Loucy (cell line): ENCODE results near the gene PKNOX2.

Source experiments
- H2AFZ ChIP-seq: fragments of 200-600 bp; sonication (generic); 2 replicates; pipeline ENCODE4 v1.6.0; 2016; ENCODE audit warnings: antibody characterized with exemption, mild to moderate bottlenecking, low read length, moderate library complexity
- H3F3A ChIP-seq: fragments of 200-600 bp; 2 replicates; pipeline ENCODE4 v1.6.0; 2016; ENCODE audit warnings: antibody characterized with exemption, low read depth, mild to moderate bottlenecking
- H3K27me3 ChIP-seq: fragments of 200-600 bp; sonication (generic); 2 replicates; pipeline ENCODE4 v1.6.1; 2014; ENCODE audit warnings: low read length, mild to moderate bottlenecking; ENCODE audit not compliant: insufficient read depth, poor library complexity, severe bottlenecking
- H3K36me3 ChIP-seq: fragments of 200-600 bp; sonication (generic); 2 replicates; pipeline ENCODE4 v1.6.1; 2016; ENCODE audit warnings: low read length; ENCODE audit not compliant: insufficient read depth
- H3K4me1 ChIP-seq: fragments of 200-600 bp; sonication (generic); 2 replicates; pipeline ENCODE4 v1.5.1; 2014; ENCODE audit warnings: low read length, mild to moderate bottlenecking; ENCODE audit not compliant: insufficient read depth, poor library complexity, severe bottlenecking
- H3K4me2 ChIP-seq: fragments of 200-600 bp; sonication (generic); 2 replicates; pipeline ENCODE4 v1.6.0; 2014; ENCODE audit warnings: antibody characterized with exemption, low read length, low read depth, mild to moderate bottlenecking; ENCODE audit not compliant: poor library complexity, severe bottlenecking
- H3K4me3 ChIP-seq: fragments of 200-600 bp; sonication (generic); 2 replicates; pipeline ENCODE4 v1.5.1; 2014; ENCODE audit warnings: low read length, mild to moderate bottlenecking, mixed read lengths; ENCODE audit not compliant: poor library complexity, severe bottlenecking
- H3K79me2 ChIP-seq: fragments of 200-600 bp; sonication (generic); 2 replicates; pipeline ENCODE4 v1.6.1; 2014; ENCODE audit warnings: low read length; ENCODE audit not compliant: insufficient read depth
- H3K9ac ChIP-seq: fragments of 200-600 bp; sonication (generic); 2 replicates; pipeline ENCODE4 v1.6.0; 2014; ENCODE audit warnings: mild to moderate bottlenecking, low read depth, low read length, moderate library complexity; ENCODE audit not compliant: poor library complexity, severe bottlenecking
- H3K9me2 ChIP-seq: fragments of 200-600 bp; sonication (generic); replicated peaks from 2 replicates; pipeline ENCODE4 v1.6.1; 2016; ENCODE audit warnings: low read depth, low read length, mixed read lengths
- H3K9me3 ChIP-seq: fragments of 200-600 bp; sonication (generic); 2 replicates; pipeline ENCODE4 v1.6.1; 2014; ENCODE audit warnings: mild to moderate bottlenecking, antibody characterized with exemption, low read length, low read depth; ENCODE audit not compliant: insufficient read depth
- H4K20me1 ChIP-seq: fragments of 200-600 bp; sonication (generic); 2 replicates; pipeline ENCODE4 v1.6.0; 2014; ENCODE audit warnings: antibody characterized with exemption, low read length, mild to moderate bottlenecking; ENCODE audit not compliant: insufficient read depth, poor library complexity, severe bottlenecking
- EZH2phosphoT487 ChIP-seq: fragments of 200-600 bp; IDR thresholded peaks from 2 replicates; pipeline ENCODE4 v1.6.1; 2018; ENCODE audit warnings: antibody characterized with exemption, mild to moderate bottlenecking, moderate library complexity, borderline replicate concordance
- TF ChIP-seq, protein P1 (sequence below): fragments of 200-600 bp; sonication (generic); conservative IDR thresholded peaks from 2 replicates; pipeline ENCODE4 v1.5.1; 2014; ENCODE audit warnings: mild to moderate bottlenecking, antibody characterized with exemption, low read length

The PKNOX2 gene

DNA sequence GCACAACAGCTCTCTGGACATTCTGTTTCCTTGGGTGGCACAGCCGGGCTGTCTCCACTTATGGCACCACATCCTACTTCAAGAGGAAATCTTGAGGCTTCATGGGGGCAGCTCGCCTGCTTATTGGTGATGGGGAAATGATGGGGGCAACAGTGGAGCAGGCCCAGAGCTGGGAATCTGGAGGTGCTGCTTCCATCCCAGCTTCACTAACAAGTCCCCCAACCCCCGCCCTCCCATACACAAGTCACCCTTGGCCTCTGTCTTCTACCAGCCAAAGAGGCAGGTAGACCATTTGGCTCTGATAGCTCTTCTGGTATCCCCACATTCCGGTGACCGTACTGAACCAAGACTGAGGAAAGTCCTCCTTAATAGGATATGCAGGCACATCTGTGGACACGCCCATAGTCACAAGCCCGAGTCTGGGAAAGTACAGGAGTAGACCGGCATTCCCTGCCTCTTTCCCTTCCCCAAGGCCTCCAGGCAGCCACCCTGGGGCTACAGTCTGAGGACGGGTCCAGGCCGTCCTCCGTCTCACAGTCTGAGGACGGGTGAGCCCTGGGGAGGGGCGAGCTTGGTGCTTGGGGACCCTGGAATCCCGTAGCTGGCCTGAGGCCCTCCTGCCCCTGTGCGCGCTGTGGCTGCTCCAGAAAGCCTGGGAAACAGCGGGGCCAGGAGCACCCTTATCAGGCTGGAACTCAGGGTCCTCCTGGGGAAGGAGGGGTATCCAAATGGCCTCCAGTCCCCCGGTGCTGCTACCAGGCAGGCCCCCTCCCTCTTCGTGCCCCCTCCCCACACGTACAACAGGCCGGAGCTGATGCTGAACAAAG, 185.9 kb downstream of the PKNOX2 start:
- H3K4me3 ChIP-seq: no peak overlapping the region
- TF ChIP-seq EZH2phosphoT487: no peak
- TF ChIP-seq, protein P1, sequence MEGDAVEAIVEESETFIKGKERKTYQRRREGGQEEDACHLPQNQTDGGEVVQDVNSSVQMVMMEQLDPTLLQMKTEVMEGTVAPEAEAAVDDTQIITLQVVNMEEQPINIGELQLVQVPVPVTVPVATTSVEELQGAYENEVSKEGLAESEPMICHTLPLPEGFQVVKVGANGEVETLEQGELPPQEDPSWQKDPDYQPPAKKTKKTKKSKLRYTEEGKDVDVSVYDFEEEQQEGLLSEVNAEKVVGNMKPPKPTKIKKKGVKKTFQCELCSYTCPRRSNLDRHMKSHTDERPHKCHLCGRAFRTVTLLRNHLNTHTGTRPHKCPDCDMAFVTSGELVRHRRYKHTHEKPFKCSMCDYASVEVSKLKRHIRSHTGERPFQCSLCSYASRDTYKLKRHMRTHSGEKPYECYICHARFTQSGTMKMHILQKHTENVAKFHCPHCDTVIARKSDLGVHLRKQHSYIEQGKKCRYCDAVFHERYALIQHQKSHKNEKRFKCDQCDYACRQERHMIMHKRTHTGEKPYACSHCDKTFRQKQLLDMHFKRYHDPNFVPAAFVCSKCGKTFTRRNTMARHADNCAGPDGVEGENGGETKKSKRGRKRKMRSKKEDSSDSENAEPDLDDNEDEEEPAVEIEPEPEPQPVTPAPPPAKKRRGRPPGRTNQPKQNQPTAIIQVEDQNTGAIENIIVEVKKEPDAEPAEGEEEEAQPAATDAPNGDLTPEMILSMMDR: no peak
- no peaks in the 10 kb centered on the region for H3K9me3 ChIP-seq
- no peaks in the 10 kb centered on the region for H4K20me1 ChIP-seq
- H3F3A ChIP-seq: no peaks in the 10 kb centered on the region
- no peaks in the 10 kb centered on the region for H3K9me2 ChIP-seq
- no peak overlapping the region for H3K4me2 ChIP-seq
- H3K36me3 ChIP-seq: no peaks in the 10 kb centered on the region
- H2AFZ ChIP-seq: no peak overlapping the region
- H3K4me1 ChIP-seq: no peaks in the 10 kb centered on the region
- no peaks in the 10 kb centered on the region for H3K79me2 ChIP-seq
- no peaks in the 10 kb centered on the region for H3K27me3 ChIP-seq
- no peak overlapping the region for H3K9ac ChIP-seq

DNA sequence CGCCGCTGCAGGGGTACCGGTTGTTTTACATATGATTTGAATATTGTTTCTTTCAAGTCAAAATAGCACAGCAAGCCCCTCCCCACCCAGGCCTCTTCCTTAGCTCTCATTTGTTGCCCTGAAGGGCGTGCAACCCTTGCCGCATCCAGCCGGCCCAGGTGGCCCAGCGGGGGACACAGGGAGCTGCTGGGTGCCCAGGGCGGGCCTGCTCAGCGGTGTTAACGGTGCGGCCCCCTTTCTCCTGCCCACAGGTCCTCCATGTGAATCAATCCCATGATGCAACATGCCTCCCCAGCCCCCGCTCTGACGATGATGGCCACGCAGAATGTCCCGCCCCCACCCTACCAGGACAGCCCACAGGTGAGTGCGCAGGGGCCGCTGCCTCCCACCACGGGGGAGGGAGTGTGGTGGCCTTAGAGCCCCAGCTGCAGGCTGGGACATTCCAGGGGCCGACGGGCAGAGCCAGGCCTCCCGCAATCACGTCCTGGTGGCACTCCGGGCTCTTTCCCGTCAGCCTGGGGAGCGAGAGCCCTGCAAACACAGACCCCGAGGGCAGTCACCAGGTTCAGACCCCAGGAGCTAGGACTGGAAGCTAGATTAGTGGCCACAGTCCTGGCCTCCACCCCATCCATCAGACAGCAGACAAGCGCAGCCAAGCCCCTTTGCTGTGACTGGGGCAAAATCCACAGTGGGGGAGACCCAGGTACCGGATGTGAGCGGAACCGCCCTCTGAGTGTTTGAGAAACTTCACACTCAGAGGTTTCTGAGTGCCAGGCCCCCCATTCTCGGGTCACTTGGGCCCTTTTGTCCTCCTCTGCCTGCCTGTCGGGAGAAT, 186.7 kb downstream of the PKNOX2 start:
- Histone ChIP-seq H3K4me1 (no peaks in the 10 kb centered on the region), H3K4me2 (no peak overlapping the region), H3K79me2 (no peaks in the 10 kb centered on the region), H3K36me3 (no peaks in the 10 kb centered on the region), H2AFZ (no peak overlapping the region), H3K9ac (no peak overlapping the region), H3K9me2 (no peaks in the 10 kb centered on the region), H3K4me3 (no peak overlapping the region), H3K27me3 (no peaks in the 10 kb centered on the region), H3F3A (no peaks in the 10 kb centered on the region), H4K20me1 (no peaks in the 10 kb centered on the region), H3K9me3 (no peaks in the 10 kb centered on the region)
- TF ChIP-seq, protein P1: no peak
- no peak for TF ChIP-seq EZH2phosphoT487

DNA sequence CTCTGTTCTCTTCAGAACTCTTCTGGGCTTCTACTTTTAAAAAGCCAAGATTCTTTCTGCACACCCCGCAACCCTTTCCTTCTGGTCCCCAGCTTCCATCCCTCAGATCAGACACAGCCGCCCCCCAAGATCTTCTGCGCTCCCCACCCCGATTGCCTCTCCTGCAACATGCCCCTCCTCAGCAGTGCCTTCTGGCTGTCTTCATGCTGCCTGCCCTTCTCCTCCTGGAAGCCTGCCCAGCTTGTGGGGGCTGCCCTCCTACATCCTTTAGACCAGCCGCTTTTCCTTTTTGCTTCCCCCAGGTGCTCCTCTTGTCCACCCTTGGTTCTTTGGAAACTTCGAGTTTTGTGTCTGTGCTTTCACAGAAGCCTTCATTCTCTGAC, 187.3 kb downstream of the PKNOX2 start:
- H3K4me3 ChIP-seq: no peak overlapping the region
- no peak for TF ChIP-seq EZH2phosphoT487
- TF ChIP-seq, protein P1: no peak
- no peaks in the 10 kb centered on the region for H4K20me1 ChIP-seq
- H3K9ac ChIP-seq: no peak overlapping the region
- H3K9me3 ChIP-seq: no peaks in the 10 kb centered on the region
- H3K4me2 ChIP-seq: no peak overlapping the region
- H3K36me3 ChIP-seq: no peaks in the 10 kb centered on the region
- H3K79me2 ChIP-seq: no peaks in the 10 kb centered on the region
- H3F3A ChIP-seq: no peaks in the 10 kb centered on the region
- H3K4me1 ChIP-seq: no peaks in the 10 kb centered on the region
- H2AFZ ChIP-seq: no peak overlapping the region
- no peaks in the 10 kb centered on the region for H3K27me3 ChIP-seq
- no peaks in the 10 kb centered on the region for H3K9me2 ChIP-seq
